Measurements from ENCODE around the gene STX4. TPM values are rescaled to one million over a fixed set of nuclear protein-coding genes. Genes with fewer than 3 reads are reported as not detected.

Gene STX4
- total and polyA plus RNA-seq, 12 donors: 31.8 to 89.2 (median 40.7) TPM

DNA sequence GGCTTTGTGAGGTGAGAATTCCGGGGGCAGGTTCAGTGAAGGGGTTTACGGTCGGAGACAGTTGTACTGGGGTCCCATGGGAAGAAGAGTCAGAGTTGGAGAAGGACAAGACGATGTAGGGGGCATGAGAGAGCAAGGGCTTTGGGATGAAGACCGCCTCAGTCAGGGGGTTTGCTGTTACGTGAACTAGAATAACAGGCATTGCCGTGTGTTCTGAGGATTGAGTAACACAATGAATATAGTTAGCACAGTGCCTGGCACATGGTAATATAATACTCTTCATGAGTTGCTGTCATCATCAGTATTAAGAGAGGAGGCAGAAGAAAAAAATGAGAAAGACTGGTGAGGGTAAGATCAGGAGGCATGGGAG lies 41.4 kb downstream of the STX4 start:
- H3K4me3 ChIP-seq: peak overlapping the region; percentile 74 to 99 (median 84)
- intact Hi-C loops (cut with DNase I): loop anchor here in 9 of 10 donors (1.0 to 10.0 kb wide), 12 partner anchors 21 to 110 kb away; partner anchors contain the start of genes STX4 (in 7 of the 9), HSD3B7 (in 3 of the 9), BCKDK (in 1 of the 9) and FUS (in 1 of the 9)
- no peaks in the 10 kb centered on the region for H3K9me3 ChIP-seq
- TF ChIP-seq CTCF (IDR thresholded peaks at IDR 0.05): no peak
- peaks cover 0 to 41% (median 34%) of the 10 kb centered on the region in 9 donors for H3K36me3 ChIP-seq
- H3K27ac ChIP-seq: peak overlapping the region; percentile 66 to 99 (median 96)
- DNase-seq (no peak), ATAC-seq (no peak)
- no peaks in the 10 kb centered on the region for H3K27me3 ChIP-seq
- H3K4me1 ChIP-seq: peaks cover 2 to 33% (median 27%) of the 10 kb centered on the region in 9 donors
- WGBS, 2 donors: 0 to 1% methylated on average over 7 of the region's 7 CpGs

DNA sequence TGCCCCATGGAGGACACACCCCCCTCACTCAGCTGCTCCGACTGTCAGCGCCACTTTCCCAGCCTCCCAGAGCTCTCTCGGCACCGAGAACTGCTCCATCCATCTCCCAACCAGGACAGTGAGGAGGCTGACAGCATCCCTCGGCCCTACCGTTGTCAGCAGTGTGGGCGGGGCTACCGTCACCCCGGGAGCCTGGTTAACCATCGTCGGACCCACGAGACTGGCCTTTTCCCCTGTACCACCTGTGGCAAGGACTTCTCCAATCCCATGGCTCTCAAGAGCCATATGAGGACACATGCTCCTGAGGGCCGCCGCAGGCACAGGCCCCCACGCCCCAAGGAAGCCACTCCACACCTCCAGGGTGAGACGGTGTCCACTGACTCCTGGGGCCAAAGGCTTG lies 43.0 kb downstream of the STX4 start:
- DNase-seq (no peak), ATAC-seq (no peak)
- TF ChIP-seq CTCF (IDR thresholded peaks at IDR 0.05): no peak
- intact Hi-C loops (cut with DNase I): loop anchor here in 1 of 10 donors (10.0 kb wide), 2 partner anchors 92 to 108 kb away; partner anchors contain the start of genes FUS and HSD3B7
- Histone ChIP-seq H3K27ac (no peak overlapping the region), H3K27me3 (no peaks in the 10 kb centered on the region), H3K4me1 (peaks cover 2 to 30% (median 25%) of the 10 kb centered on the region in 9 donors), H3K4me3 (no peak overlapping the region), H3K9me3 (no peaks in the 10 kb centered on the region), H3K36me3 (peaks cover 0 to 56% (median 47%) of the 10 kb centered on the region in 9 donors)
- WGBS, 2 donors: 68 to 74% methylated on average over 16 of the region's 16 CpGs

- H3K4me3 ChIP-seq: no peak overlapping the region
- no peak for TF ChIP-seq CTCF (IDR thresholded peaks at IDR 0.05)
- peaks cover 0 to 62% (median 47%) of the 10 kb centered on the region in 9 donors for H3K36me3 ChIP-seq
- intact Hi-C loops (cut with DNase I): loop anchor here in 1 of 10 donors (10.0 kb wide), 2 partner anchors 92 to 108 kb away; partner anchors contain the start of genes FUS and HSD3B7
- ATAC-seq (no peak), DNase-seq (no peak)
- 94 to 95% methylated on average over 13 of the region's 13 CpGs for WGBS, 2 donors
- no peak overlapping the region for H3K27ac ChIP-seq
- H3K4me1 ChIP-seq: peaks cover 2 to 29% (median 21%) of the 10 kb centered on the region in 9 donors
- H3K9me3 ChIP-seq: no peaks in the 10 kb centered on the region
- no peaks in the 10 kb centered on the region for H3K27me3 ChIP-seq
These were observed 43.7 kb downstream of the STX4 start for GRCh38 chr16:31077024-31077423.

DNA sequence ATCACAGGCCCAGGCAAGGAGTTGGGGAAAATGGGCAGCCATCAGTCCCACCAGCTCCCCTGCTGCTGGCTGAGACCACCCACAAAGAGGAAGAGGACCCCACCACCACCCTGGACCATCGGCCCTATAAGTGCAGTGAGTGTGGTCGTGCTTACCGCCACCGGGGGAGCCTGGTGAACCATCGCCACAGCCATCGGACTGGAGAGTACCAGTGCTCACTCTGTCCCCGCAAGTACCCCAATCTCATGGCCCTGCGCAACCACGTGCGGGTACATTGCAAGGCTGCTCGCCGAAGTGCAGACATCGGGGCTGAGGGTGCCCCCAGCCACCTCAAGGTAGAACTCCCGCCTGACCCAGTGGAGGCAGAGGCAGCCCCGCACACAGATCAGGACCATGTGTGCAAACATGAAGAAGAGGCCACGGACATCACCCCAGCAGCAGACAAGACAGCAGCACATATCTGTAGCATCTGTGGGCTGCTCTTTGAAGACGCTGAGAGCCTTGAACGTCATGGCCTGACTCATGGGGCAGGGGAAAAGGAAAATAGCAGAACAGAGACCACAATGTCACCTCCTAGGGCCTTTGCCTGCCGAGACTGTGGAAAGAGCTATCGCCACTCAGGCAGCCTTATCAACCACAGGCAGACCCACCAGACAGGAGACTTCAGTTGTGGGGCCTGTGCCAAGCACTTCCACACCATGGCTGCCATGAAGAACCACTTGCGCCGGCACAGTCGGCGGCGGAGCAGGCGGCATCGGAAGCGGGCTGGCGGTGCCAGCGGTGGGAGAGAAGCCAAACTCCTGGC lies 44.4 kb downstream of the STX4 start:
- H3K27ac ChIP-seq: no peak overlapping the region
- intact Hi-C loops (cut with DNase I): loop anchor here in 1 of 10 donors (10.0 kb wide), 2 partner anchors 93 to 107 kb away; partner anchors contain the start of genes FUS and HSD3B7
- no peaks in the 10 kb centered on the region for H3K9me3 ChIP-seq
- H3K27me3 ChIP-seq: no peaks in the 10 kb centered on the region
- peaks cover 0 to 70% (median 47%) of the 10 kb centered on the region in 9 donors for H3K36me3 ChIP-seq
- H3K4me3 ChIP-seq: no peak overlapping the region
- no peak for TF ChIP-seq CTCF (IDR thresholded peaks at IDR 0.05)
- H3K4me1 ChIP-seq: peaks cover 0 to 29% (median 21%) of the 10 kb centered on the region in 9 donors
- no peak for ATAC-seq
- 91 to 92% methylated on average over 30 of the region's 30 CpGs for WGBS, 2 donors
- no peak for DNase-seq
